ENCODE data around the gene HINT3. TPM values are rescaled to one million over a fixed set of nuclear protein-coding genes. Genes with fewer than 3 reads are reported as not detected.

Gene HINT3
- total and polyA plus RNA-seq, 2 donors (not counting 3 experiments of a cell fraction or from before 2014, with no cell fraction given) = 1.8 to 8.4 TPM

DNA sequence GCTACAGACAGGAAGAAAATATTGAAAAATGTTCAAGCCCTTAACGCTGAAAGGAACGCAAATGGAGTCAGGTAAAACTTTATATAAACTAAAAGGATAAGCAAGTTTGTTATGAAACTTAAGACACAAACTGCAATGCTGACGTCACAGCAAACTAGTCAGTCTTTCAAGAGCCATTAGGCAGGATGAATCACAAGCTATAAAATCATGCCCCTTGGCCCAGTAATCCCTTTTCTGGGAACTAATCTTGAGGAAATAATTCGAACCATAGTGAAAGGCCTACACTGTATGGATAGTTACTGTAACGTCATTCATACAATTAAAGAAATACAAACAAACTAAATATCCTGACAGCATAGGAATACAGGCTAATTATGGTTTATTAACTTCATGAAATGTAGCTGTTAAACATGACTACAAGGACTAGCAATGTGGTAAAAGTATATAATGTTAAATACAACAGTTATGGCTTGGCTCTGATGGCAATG, 42.7 kb upstream of the HINT3 start:
- no TSS peak for BruUV-seq (replicated peaks)
- peak; percentile 59 for FAIRE-seq

More for the DNA sequence above, 42.7 kb upstream of the HINT3 start:
- H3K9me3 ChIP-seq (replicated peaks; ENCODE audit: control insufficient read depth, insufficient read depth, low read length) = no peaks in the 10 kb centered on the region
- no peaks in the 10 kb centered on the region for H4K20me1 ChIP-seq (replicated peaks; ENCODE audit: control insufficient read depth, extremely low read depth, insufficient read depth, low read length)
- H3K4me2 ChIP-seq (ENCODE audit: insufficient read depth, low read length) = peak overlapping the region; percentile 37
- intact Hi-C loops (cut with micrococcal nuclease) (no loop called here), dilution Hi-C loops (cut with MboI; ENCODE audit: extremely low pct_ligation_motif_present, low sequenced_read_pairs) (no loop called here)
- no peaks in the 10 kb centered on the region for H3K79me2 ChIP-seq (ENCODE audit: control insufficient read depth, insufficient read depth, low read length)
- POLR2A ChIA-PET = no interaction called here
- H3K4me1 ChIP-seq (ENCODE audit: control insufficient read depth, extremely low read depth, insufficient read depth, low read length) = peaks cover 39% of the 10 kb centered on the region
- H3K4me3 ChIP-seq (replicated peaks in 1 of 3; ENCODE audit: insufficient read depth in 1 of 3, low read depth in 1 of 3, low read length in 3 of 3) = no peak overlapping the region
- CTCF ChIA-PET = interaction anchor here (0.8 to 1.8 kb wide), 15 partner anchors 9 to 602 kb away, joined by 3 to 22 read pairs (median 5); partner anchors contain the start of genes HINT3 and NCOA7
- peaks cover 1% of the 10 kb centered on the region for H3K9me1 ChIP-seq (replicated peaks; ENCODE audit: control insufficient read depth, extremely low read depth, insufficient read depth, low read length)
- no peak overlapping the region for H3K9ac ChIP-seq (replicated peaks; ENCODE audit: extremely low read depth, insufficient read depth, low read length)
- H3K27ac ChIP-seq (ENCODE audit: insufficient read depth, low read depth, low read length) = peak overlapping the region; percentile 15
- DNase-seq (ENCODE audit: low read depth, low spot score) = peak; percentile 78
- H2AFZ ChIP-seq (ENCODE audit: low read depth, low read length) = no peak overlapping the region
- no peak for TF ChIP-seq EZH2 (IDR thresholded peaks at IDR 0.05; ENCODE audit: borderline replicate concordance, low read depth, low read length, severe bottlenecking)
- TF ChIP-seq FOS (IDR thresholded peaks at IDR 0.05; ENCODE audit: borderline replicate concordance, insufficient read depth, low read length) = peak; percentile 45
- peak; percentile 46 for TF ChIP-seq JUN (IDR thresholded peaks at IDR 0.05; ENCODE audit: borderline replicate concordance, insufficient read depth, insufficient read length, low read depth)
- TF ChIP-seq POLR2AphosphoS5 (IDR thresholded peaks at IDR 0.05; ENCODE audit: insufficient read depth, low read depth, low read length) = no peak
- TF ChIP-seq GATA2 (IDR thresholded peaks at IDR 0.05; ENCODE audit: insufficient read depth, insufficient read length, low read depth, low read length) = no peak
- TF ChIP-seq CTCF (IDR thresholded peaks at IDR 0.05; ENCODE audit: extremely low read depth in 1 of 2, insufficient read depth in 1 of 2, low read depth in 1 of 2, low read length in 2 of 2) = no peak
- TF ChIP-seq MYC (IDR thresholded peaks at IDR 0.05; ENCODE audit: low read depth, low read length) = no peak
- TF ChIP-seq MAX (IDR thresholded peaks at IDR 0.05; ENCODE audit: insufficient read depth, insufficient read length) = no peak
- TF ChIP-seq POLR2A (IDR thresholded peaks at IDR 0.05; ENCODE audit: low read depth, low read length) = no peak
- H3K27me3 ChIP-seq (ENCODE audit: control insufficient read depth in 2 of 2, insufficient read depth in 2 of 2, low read length in 2 of 2) = no peaks in the 10 kb centered on the region
- H3K36me3 ChIP-seq (ENCODE audit: control insufficient read depth in 2 of 2, extremely low read depth in 1 of 2, insufficient read depth in 2 of 2, low read length in 2 of 2) = peaks cover 11 to 13% of the 10 kb centered on the region in 2 experiments

Measured in endothelial cell of umbilical vein (primary cell).